Gastroesophageal sphincter (tissue), 3 donors: Measurements from ENCODE around the gene CCR8.

Experiments used
- POLR2A ChIP-seq, 2 donors: fragments of 450-650 bp; IDR thresholded peaks; one replicate each; pipeline ENCODE4 v1.6.1; 2017; ENCODE audit warnings: antibody characterized with exemption in 2 of 2, mild to moderate bottlenecking in 2 of 2, moderate library complexity in 1 of 2
- POLR2AphosphoS5 ChIP-seq: sonication (generic); formaldehyde crosslinking; IDR thresholded peaks from one replicate; pipeline ENCODE4 v1.6.1; 2017; ENCODE audit warnings: antibody characterized with exemption
- TF ChIP-seq, protein P1 (sequence below), 4 experiments: fragments of 200-600 bp in 2 of 4; fragments of 450-650 bp in 2 of 4; sonication (generic) in 1 of 4; IDR thresholded peaks; one replicate each; pipeline ENCODE4 v1.5.1; 2017 to 2019; ENCODE audit warnings: antibody characterized with exemption in 4 of 4, mild to moderate bottlenecking in 2 of 4, moderate library complexity in 2 of 4

DNA sequence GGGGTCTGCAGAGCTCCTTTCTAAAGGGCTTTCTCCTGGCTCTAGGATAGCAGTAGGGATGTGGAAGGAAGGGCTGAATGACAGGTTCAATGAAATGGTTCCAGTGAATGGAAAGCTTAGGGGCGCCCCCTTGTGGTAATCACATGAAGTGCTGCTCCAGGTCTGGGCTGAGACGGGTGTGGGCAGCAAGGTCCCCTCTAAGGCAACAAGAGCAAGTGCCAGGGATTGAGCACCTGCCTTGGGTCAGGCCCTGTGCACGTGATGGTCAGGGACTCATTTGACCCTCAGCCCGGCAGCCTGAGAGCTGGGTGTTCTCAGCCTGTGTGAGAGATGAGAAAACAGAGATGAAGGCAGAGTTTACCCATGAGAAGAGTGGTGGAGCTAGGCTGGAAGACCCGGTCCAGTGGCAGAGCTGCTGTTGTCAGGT lies 37.6 kb upstream of the CCR8 start:
- TF ChIP-seq, protein P1, sequence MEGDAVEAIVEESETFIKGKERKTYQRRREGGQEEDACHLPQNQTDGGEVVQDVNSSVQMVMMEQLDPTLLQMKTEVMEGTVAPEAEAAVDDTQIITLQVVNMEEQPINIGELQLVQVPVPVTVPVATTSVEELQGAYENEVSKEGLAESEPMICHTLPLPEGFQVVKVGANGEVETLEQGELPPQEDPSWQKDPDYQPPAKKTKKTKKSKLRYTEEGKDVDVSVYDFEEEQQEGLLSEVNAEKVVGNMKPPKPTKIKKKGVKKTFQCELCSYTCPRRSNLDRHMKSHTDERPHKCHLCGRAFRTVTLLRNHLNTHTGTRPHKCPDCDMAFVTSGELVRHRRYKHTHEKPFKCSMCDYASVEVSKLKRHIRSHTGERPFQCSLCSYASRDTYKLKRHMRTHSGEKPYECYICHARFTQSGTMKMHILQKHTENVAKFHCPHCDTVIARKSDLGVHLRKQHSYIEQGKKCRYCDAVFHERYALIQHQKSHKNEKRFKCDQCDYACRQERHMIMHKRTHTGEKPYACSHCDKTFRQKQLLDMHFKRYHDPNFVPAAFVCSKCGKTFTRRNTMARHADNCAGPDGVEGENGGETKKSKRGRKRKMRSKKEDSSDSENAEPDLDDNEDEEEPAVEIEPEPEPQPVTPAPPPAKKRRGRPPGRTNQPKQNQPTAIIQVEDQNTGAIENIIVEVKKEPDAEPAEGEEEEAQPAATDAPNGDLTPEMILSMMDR (IDR thresholded peaks at IDR 0.05), result peak; percentile 82 to 97 (median 92)
- TF ChIP-seq POLR2A (IDR thresholded peaks at IDR 0.05) (no peak), POLR2AphosphoS5 (no peak)
